HG02943 (cell line): ENCODE data around the gene SLC23A2.
A peak's percentile ranks its signal among the peaks of the same experiment; 100 is the strongest.
"Not testable (repeated sequence)": the region's sequence is repeated elsewhere in the genome, so short reads cannot be mapped to it uniquely, and the experiment has no call there.

ENCODE experiments used
- ATAC-seq: cut with Tn5 transposase; IDR thresholded peaks from one replicate; pipeline ENCODE4 v1.9.1; 2021; ENCODE audit warnings: mild to moderate bottlenecking, low read depth, moderate library complexity; ENCODE audit not compliant: unreplicated experiment

The SLC23A2 gene

GRCh38 chr20:5013682-5014447 is 12.6 kb upstream of the SLC23A2 start:
- ATAC-seq = no peak

GRCh38 chr20:5008759-5009158 is 7.4 kb upstream of the SLC23A2 start:
- no peak for ATAC-seq

- no peak for ATAC-seq
Observed at GRCh38 chr20:5005326-5005725, 4.0 kb upstream of the SLC23A2 start.

DNA sequence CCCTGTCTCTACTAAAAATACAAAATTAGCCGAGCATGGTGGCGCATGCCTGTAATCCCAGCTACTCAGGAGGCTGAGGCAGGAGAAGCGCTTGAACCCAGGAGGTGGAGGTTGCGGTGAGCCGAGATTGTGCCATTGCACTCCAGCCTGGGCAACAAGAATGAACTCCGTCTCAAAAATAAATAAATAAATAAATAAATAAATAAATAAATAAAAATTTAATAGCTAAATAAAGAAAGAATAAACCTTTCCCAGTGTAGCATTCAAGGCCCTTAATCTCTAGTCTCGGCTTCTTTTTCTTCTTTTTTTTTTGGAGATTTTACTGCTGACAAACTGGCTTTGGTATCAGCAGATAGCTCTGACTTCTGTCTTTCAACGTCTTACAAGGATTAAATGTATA is 3.5 kb upstream of the SLC23A2 start:
- ATAC-seq = not testable (repeated sequence)

DNA sequence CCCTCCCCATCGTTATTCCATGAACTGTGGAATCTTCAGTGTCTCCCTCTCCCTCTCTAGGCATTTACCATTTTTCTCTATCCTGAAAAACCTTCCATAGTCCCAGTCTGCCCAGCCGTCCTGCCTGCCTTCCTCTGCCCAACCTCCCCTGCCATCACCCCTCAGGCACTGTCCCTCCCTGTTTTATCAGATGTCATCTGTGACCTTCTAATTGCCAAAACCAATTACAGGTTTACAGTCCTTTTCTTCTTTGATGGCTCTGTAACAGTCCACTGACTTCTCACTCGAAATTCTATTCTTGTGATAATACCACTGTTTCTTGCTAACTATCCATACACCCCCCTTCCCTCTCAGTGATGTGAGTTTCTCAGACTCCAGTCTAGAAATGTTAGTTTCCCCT is 2.3 kb upstream of the SLC23A2 start:
- no peak for ATAC-seq

DNA sequence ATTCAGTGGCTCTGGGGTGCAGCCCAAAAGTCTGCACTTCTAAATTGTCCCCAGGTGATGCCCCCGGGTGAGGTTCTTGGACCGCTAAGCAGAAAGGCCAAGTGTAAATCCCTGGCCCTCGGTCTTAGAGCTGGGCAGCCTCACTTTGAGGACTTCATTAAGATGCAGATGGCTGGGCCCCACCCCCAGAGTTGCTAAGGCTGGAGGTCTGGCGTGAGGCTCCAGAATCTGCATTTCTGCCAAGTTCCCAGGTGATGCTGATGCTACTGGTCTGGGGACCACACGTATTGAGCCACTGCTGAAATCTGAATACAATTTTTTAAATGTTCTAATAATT is 735 bp upstream of the SLC23A2 start:
- ATAC-seq = no peak

- ATAC-seq = no peak
Observed at GRCh38 chr20:5000263-5001173, 792 bp downstream of the SLC23A2 start.

GRCh38 chr20:4999788-5000187 is 1.5 kb downstream of the SLC23A2 start:
- no peak for ATAC-seq

GRCh38 chr20:4998160-4998651 is 3.1 kb downstream of the SLC23A2 start:
- ATAC-seq = no peak

DNA sequence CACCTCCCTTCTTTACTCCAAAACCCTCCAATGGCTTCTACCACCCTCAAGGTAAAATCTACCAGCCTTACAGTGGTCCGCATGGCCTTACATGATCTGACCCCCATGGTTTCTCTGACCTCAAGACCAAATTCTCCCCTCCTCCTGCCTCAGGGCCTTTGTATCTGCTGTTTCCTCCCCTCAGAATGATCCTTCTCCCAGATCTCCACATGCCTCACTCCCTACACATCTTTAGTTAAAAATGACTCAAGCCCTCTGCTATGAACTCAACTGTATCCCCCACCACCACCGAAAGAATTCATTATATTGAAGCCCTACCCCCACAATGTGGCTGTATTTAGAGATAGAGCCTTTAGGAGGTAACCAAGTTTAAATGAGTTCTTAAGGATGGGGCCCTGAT is 4.1 kb downstream of the SLC23A2 start:
- no peak for ATAC-seq

DNA sequence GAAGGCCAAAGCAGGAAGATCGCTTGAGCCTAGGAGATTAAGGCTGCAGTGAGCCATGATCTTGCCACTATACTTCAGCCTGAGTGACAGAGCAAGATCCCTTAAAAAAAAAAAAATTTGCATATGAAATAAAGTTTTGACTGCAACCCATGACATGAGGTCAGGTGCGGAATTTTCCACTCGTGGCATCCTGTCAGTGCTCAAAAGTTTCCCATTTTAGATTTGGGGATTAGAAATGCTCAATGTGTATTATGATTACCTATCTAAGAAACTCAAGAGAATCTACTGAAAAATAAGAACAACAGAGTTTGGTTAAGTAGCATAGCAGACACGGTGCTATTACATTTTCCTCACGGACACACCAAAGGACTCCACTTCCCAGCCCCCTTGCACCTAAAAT is 11.7 kb downstream of the SLC23A2 start:
- no peak for ATAC-seq

DNA sequence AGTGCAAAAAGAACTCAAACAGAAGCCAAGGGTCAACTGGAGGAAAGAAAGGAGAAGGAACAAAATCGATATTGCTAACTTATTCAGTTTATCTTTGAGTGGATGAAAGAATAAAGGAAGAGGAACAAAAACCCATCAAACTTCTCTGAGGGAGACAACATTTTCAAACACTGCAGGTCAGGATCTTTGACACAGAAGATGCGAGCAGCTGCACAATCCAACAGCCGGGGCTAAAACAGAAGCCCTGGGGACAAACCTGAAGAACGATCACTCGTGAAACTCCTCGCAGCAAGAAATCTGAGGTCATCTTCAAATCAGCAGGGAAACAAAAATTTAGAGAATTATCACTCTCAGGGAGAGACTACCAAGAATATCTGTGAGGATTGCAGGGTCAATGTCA is 14.2 kb downstream of the SLC23A2 start:
- no peak for ATAC-seq

GRCh38 chr20:4985658-4986057 is 15.7 kb downstream of the SLC23A2 start:
- no peak for ATAC-seq

DNA sequence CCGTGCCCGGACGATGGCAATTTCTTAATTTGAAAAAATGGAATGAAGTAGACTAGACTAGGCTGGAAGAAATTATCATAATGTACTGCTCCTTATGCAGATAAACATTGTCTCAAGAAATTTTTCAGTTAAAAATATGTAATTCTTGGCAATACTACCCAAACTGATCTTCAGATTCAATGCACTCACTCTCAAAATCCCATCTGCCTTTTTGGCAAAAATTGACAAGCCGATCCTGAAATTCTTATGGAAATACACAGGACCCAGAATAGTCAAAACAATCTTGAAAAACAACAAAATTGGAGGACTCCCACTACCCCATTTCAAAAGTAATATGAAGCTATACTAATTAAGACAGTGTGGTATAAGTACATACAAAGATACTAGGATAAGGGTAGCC is 19.0 kb downstream of the SLC23A2 start:
- ATAC-seq = no peak

- no peak for ATAC-seq
Observed at GRCh38 chr20:4979841-4980410, 21.4 kb downstream of the SLC23A2 start.

GRCh38 chr20:4978050-4978918 is 23.0 kb downstream of the SLC23A2 start:
- no peak for ATAC-seq

DNA sequence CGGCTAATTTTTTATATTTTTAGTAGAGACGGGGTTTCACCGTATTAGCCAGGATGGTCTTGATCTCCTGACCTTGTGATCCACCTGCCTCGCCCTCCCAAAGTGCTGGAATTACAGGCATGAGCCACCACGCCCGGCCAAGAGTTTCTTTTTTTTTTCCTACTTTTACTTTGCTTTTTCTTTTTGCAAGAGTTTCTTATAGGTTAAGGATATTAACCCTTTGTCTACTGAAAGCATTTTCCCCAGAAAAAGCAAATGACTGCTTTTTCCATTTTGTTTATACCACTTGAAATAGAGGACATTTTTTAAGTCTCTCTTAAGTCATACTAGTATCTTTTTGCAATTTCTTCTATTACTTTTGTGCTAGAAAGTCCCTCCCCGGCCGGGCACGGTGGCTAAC is 25.3 kb downstream of the SLC23A2 start:
- not testable (repeated sequence) for ATAC-seq

- ATAC-seq = peak; percentile 68
Observed at GRCh38 chr20:4973330-4974097, 27.8 kb downstream of the SLC23A2 start.

DNA sequence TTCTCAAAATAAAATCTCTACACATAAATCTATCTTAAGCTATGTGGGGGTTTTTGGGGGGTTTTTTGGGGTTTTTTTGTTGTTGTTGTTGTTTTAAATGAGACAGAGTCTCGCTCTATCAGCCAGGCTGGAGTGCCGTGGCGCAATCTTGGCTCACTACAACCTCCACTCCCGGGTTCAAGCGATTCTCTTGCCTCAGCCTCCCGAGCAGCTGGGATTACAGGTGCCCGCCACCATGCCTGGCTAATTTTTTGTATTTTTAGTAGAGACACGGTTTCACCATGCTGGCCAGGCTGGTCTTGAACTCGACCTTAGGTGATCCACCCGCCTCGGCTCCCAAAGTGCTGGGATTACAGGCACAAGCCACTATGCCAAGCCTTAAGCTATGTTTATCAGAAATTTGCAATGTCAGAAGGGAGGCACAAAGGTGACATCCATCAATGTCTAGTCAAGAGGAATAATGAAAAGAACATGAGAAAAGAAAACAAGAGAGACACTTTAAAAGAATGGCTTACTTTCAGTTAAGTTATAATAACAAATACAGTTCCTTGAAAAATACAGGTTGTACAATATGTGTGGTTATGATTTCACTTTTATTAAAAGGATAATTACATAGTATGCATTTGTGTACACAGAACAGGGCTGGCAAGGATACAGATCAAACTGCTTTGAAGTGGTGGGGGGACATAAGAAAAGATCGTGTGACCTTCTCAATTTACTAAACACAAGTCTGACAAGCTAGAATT is 28.6 kb downstream of the SLC23A2 start:
- ATAC-seq = no peak
